ENCODE data around the gene TCF7.

TCF7 gene

GRCh38 chr5:134112726-134113362 is 1.6 kb upstream of the TCF7 start:
- H3K27ac ChIP-seq (replicated peaks), result no peak overlapping the region
- H3K27me3 ChIP-seq (ENCODE audit: insufficient read depth, poor library complexity, severe bottlenecking), result peaks cover 8% of the 10 kb centered on the region
- DNase-seq (ENCODE audit: low read depth in 1 of 2, low spot score in 1 of 2), result no peak
- H3K4me3 ChIP-seq (replicated peaks; ENCODE audit: insufficient read depth, low read length), result no peak overlapping the region
- TF ChIP-seq GABPA (IDR thresholded peaks at IDR 0.05; ENCODE audit: low read depth) (no peak), CTCF (IDR thresholded peaks at IDR 0.05; ENCODE audit: insufficient read depth, low read length) (no peak), SPI1 (IDR thresholded peaks at IDR 0.05; ENCODE audit: borderline replicate concordance, low read depth) (no peak), POLR2AphosphoS5 (IDR thresholded peaks at IDR 0.05; ENCODE audit: low read depth) (no peak)
- TF ChIP-seq, protein P1, sequence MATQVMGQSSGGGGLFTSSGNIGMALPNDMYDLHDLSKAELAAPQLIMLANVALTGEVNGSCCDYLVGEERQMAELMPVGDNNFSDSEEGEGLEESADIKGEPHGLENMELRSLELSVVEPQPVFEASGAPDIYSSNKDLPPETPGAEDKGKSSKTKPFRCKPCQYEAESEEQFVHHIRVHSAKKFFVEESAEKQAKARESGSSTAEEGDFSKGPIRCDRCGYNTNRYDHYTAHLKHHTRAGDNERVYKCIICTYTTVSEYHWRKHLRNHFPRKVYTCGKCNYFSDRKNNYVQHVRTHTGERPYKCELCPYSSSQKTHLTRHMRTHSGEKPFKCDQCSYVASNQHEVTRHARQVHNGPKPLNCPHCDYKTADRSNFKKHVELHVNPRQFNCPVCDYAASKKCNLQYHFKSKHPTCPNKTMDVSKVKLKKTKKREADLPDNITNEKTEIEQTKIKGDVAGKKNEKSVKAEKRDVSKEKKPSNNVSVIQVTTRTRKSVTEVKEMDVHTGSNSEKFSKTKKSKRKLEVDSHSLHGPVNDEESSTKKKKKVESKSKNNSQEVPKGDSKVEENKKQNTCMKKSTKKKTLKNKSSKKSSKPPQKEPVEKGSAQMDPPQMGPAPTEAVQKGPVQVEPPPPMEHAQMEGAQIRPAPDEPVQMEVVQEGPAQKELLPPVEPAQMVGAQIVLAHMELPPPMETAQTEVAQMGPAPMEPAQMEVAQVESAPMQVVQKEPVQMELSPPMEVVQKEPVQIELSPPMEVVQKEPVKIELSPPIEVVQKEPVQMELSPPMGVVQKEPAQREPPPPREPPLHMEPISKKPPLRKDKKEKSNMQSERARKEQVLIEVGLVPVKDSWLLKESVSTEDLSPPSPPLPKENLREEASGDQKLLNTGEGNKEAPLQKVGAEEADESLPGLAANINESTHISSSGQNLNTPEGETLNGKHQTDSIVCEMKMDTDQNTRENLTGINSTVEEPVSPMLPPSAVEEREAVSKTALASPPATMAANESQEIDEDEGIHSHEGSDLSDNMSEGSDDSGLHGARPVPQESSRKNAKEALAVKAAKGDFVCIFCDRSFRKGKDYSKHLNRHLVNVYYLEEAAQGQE (IDR thresholded peaks at IDR 0.05; ENCODE audit: insufficient replicate concordance, low read depth), result no peak

GRCh38 chr5:134113363-134113889 is 1.1 kb upstream of the TCF7 start:
- Histone ChIP-seq H3K4me3 (replicated peaks; ENCODE audit: insufficient read depth, low read length) (no peak overlapping the region), H3K27me3 (ENCODE audit: insufficient read depth, poor library complexity, severe bottlenecking) (peaks cover 8% of the 10 kb centered on the region), H3K27ac (replicated peaks) (no peak overlapping the region)
- no peak for TF ChIP-seq CTCF (IDR thresholded peaks at IDR 0.05; ENCODE audit: insufficient read depth, low read length)
- no peak for DNase-seq (ENCODE audit: low read depth in 1 of 2, low spot score in 1 of 2)

DNA sequence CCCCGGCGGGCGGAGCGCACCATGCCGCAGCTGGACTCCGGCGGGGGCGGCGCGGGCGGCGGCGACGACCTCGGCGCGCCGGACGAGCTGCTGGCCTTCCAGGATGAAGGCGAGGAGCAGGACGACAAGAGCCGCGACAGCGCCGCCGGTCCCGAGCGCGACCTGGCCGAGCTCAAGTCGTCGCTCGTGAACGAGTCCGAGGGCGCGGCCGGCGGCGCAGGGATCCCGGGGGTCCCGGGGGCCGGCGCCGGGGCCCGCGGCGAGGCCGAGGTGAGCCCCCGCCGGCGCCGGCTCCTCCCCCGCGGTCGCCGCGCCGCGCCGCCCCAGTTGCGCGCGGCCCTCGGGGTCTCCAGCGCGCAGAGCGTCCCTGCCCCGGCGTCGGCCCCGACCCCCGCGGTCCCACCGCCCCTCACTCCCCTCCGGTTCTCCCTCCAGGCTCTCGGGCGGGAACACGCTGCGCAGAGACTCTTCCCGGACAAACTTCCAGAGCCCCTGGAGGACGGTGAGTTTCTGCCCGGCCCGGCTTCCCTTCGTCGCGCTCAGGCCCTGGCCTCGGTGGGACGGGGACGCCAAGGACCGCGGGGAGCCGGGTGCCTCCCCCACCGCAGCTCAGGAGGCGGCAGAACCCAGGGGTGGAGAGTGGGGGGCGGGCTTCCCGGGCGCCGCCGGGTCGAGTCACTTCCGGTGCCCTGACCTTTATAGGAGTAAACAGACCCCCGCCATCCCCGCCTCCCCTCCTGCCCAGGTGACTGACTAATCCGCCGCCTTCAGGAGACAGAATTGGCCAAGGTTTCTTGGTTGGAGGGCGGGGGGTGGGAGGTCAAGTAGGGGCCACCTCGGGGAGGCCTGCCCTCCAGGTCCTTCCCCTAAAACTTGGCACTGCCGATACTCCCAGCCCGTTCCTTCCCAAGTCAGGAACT is 665 bp downstream of the TCF7 start:
- TF ChIP-seq, protein P1 (IDR thresholded peaks at IDR 0.05; ENCODE audit: insufficient replicate concordance, low read depth), result no peak
- TF ChIP-seq GABPA (IDR thresholded peaks at IDR 0.05; ENCODE audit: low read depth) (no peak), POLR2AphosphoS5 (IDR thresholded peaks at IDR 0.05; ENCODE audit: low read depth) (no peak), SPI1 (IDR thresholded peaks at IDR 0.05; ENCODE audit: borderline replicate concordance, low read depth) (no peak), CTCF (IDR thresholded peaks at IDR 0.05; ENCODE audit: insufficient read depth, low read length) (no peak)
- Histone ChIP-seq H3K4me3 (replicated peaks; ENCODE audit: insufficient read depth, low read length) (peak overlapping the region; percentile 26), H3K27ac (replicated peaks) (no peak overlapping the region), H3K27me3 (ENCODE audit: insufficient read depth, poor library complexity, severe bottlenecking) (peaks cover 8% of the 10 kb centered on the region)
- no peak for DNase-seq (ENCODE audit: low read depth in 1 of 2, low spot score in 1 of 2)

Measured in HL-60 (cell line).